Aorta (tissue), 5 donors: Measurements from ENCODE around the gene ABCF2. TPM values are rescaled to one million over a fixed set of nuclear protein-coding genes. Genes with fewer than 3 reads are reported as not detected.
A peak's percentile ranks its signal among the peaks of the same experiment; 100 is the strongest.

Experiments used
- ATAC-seq: fragments of 200-7000 bp; cut with Tn5 transposase; one replicate; pipeline ENCODE4 v1.9.1; 2022; ENCODE audit warnings: moderate library complexity; ENCODE audit not compliant: low FRiP score
- DNase-seq, 2 donors: peaks; one replicate each; pipeline ENCODE4 v3.0.0-alpha.2; 2020
- H3K27ac ChIP-seq, 2 donors: one replicate each; pipeline ENCODE4 v1.5.1; 2013; ENCODE audit warnings: low read length in 2 of 2, mild to moderate bottlenecking in 2 of 2, moderate library complexity in 2 of 2, control low read depth in 1 of 2, inconsistent platforms in 1 of 2, low read depth in 1 of 2
- H3K27me3 ChIP-seq, 2 donors: one replicate each; pipeline ENCODE4 v1.6.1; 2013; ENCODE audit warnings: control low read depth in 1 of 2, low read length in 1 of 2, mild to moderate bottlenecking in 1 of 2, moderate library complexity in 1 of 2; ENCODE audit not compliant: insufficient read depth in 2 of 2, control insufficient read depth in 1 of 2
- H3K36me3 ChIP-seq, 2 donors: one replicate each; pipeline ENCODE4 v1.6.1; 2013; ENCODE audit warnings: control low read depth in 1 of 2, low read length in 1 of 2, mild to moderate bottlenecking in 1 of 2; ENCODE audit not compliant: insufficient read depth in 2 of 2, control insufficient read depth in 1 of 2
- H3K4me1 ChIP-seq, 2 donors: one replicate each; pipeline ENCODE4 v1.6.1; 2013; ENCODE audit warnings: low read length in 2 of 2, control low read depth in 1 of 2, mild to moderate bottlenecking in 1 of 2, moderate library complexity in 1 of 2; ENCODE audit not compliant: insufficient read depth in 2 of 2, control insufficient read depth in 1 of 2
- H3K4me3 ChIP-seq, 2 donors: one replicate each; pipeline ENCODE4 v1.5.1; 2013; ENCODE audit warnings: low read length in 2 of 2, control low read depth in 1 of 2, mild to moderate bottlenecking in 1 of 2
- H3K9me3 ChIP-seq: one replicate; pipeline ENCODE4 v1.6.1; 2013; ENCODE audit warnings: mild to moderate bottlenecking, low read length; ENCODE audit not compliant: control insufficient read depth
- WGBS, 2 donors: extraction: QIAGEN DNeasy Blood & Tissue Kit; methylation state at CpG; one replicate each; pipeline ENCODE4 v1.1.7; 2013; 5-methylcytosine and 5-hydroxymethylcytosine counted together
- intact Hi-C, 2 donors: fragments of 100-400 bp; cut with DNase I; formaldehyde crosslinking; loops; one replicate each; pipeline versions ENCODE4 v1.14.2 to v1.15.0; 2022
- polyA plus RNA-seq, 2 donors: library from polyadenylated mRNA; stranded (reverse); fragments of 200-250 nt; gene quantifications; one replicate each; pipeline ENCODE4 v1.2.3, GENCODE V29; 2013
- total RNA-seq, 2 donors: library from RNA; stranded (reverse); fragmentation: NEBNext Ultra II Directional; extraction: Animal tissue kit (Norgen Biotek cat#: 25700); gene quantifications; one replicate each; pipeline ENCODE4 v1.2.1, GENCODE V29; 2021
- donor health status: healthy with polysubstance abuse.
- donor health status: Bipolar disorder and iron deficiency.
- donor health status: DM: no; HTN: no; CAD: no.
- donor health status: DM: no; HTN: no; CAD: no.
- donor health status: DM: yes; HTN: yes; CAD: no.

ABCF2 gene
- total and polyA plus RNA-seq, 4 donors = 14.3 to 25.8 (median 15.9) TPM

GRCh38 chr7:151178236-151178635 lies 48.8 kb downstream of the ABCF2 start:
- peak in 1 of 2 donors; percentile 48 for DNase-seq
- 93 to 94% methylated on average over 9 of the region's 9 CpGs for WGBS, 2 donors
- ATAC-seq = no peak
- Histone ChIP-seq H3K4me1 (no peaks in the 10 kb centered on the region), H3K27ac (no peak overlapping the region), H3K36me3 (no peaks in the 10 kb centered on the region), H3K4me3 (no peak overlapping the region), H3K9me3 (no peaks in the 10 kb centered on the region), H3K27me3 (no peaks in the 10 kb centered on the region)
- intact Hi-C loops = no loop called here

- 89 to 95% methylated on average over 1 of the region's 1 CpG for WGBS, 2 donors
- ATAC-seq (no peak), DNase-seq (peak in 1 of 2 donors; percentile 46)
- H3K27ac ChIP-seq = no peak overlapping the region
- H3K27me3 ChIP-seq = no peaks in the 10 kb centered on the region
- H3K9me3 ChIP-seq = no peaks in the 10 kb centered on the region
- H3K4me3 ChIP-seq = no peak overlapping the region
- H3K36me3 ChIP-seq = no peaks in the 10 kb centered on the region
- intact Hi-C loops = no loop called here
- no peaks in the 10 kb centered on the region for H3K4me1 ChIP-seq
Measured at GRCh38 chr7:151177310-151177709, 49.7 kb downstream of the ABCF2 start.

GRCh38 chr7:151176401-151176800 lies 50.6 kb downstream of the ABCF2 start:
- Histone ChIP-seq H3K9me3 (no peaks in the 10 kb centered on the region), H3K4me1 (no peaks in the 10 kb centered on the region), H3K27me3 (no peaks in the 10 kb centered on the region), H3K4me3 (no peak overlapping the region), H3K36me3 (no peaks in the 10 kb centered on the region), H3K27ac (no peak overlapping the region)
- WGBS, 2 donors = 90 to 91% methylated on average over 9 of the region's 9 CpGs
- intact Hi-C loops = no loop called here
- ATAC-seq (no peak), DNase-seq (no peak)

GRCh38 chr7:151175793-151176311 lies 51.2 kb downstream of the ABCF2 start:
- H3K36me3 ChIP-seq = no peaks in the 10 kb centered on the region
- 74 to 76% methylated on average over 23 of the region's 23 CpGs for WGBS, 2 donors
- intact Hi-C loops = no loop called here
- ATAC-seq (no peak), DNase-seq (peak in 1 of 2 donors; percentile 74)
- no peak overlapping the region for H3K27ac ChIP-seq
- no peaks in the 10 kb centered on the region for H3K4me1 ChIP-seq
- no peaks in the 10 kb centered on the region for H3K9me3 ChIP-seq
- no peaks in the 10 kb centered on the region for H3K27me3 ChIP-seq
- no peak overlapping the region for H3K4me3 ChIP-seq

- Histone ChIP-seq H3K4me1 (no peaks in the 10 kb centered on the region), H3K9me3 (no peaks in the 10 kb centered on the region), H3K4me3 (no peak overlapping the region), H3K27ac (no peak overlapping the region), H3K36me3 (no peaks in the 10 kb centered on the region), H3K27me3 (no peaks in the 10 kb centered on the region)
- 80 to 82% methylated on average over 16 of the region's 16 CpGs for WGBS, 2 donors
- intact Hi-C loops = no loop called here
- no peak for DNase-seq
- ATAC-seq = no peak
Measured at GRCh38 chr7:151175047-151175792, 51.8 kb downstream of the ABCF2 start.

GRCh38 chr7:151174246-151175046 lies 52.6 kb downstream of the ABCF2 start:
- intact Hi-C loops = loop anchor here in 1 of 2 donors (5.0 kb wide), 1 partner anchor 52 kb away; no protein-coding TSS in a partner anchor
- ATAC-seq = no peak
- 50 to 54% methylated on average over 70 to 77 of the region's 77 CpGs for WGBS, 2 donors

GRCh38 chr7:151173386-151174245 lies 53.4 kb downstream of the ABCF2 start:
- Histone ChIP-seq H3K9me3 (no peaks in the 10 kb centered on the region), H3K36me3 (no peaks in the 10 kb centered on the region), H3K27ac (no peak overlapping the region), H3K4me1 (no peaks in the 10 kb centered on the region), H3K4me3 (no peak overlapping the region), H3K27me3 (no peaks in the 10 kb centered on the region)
- 84 to 85% methylated on average over 43 of the region's 43 CpGs for WGBS, 2 donors
- intact Hi-C loops = loop anchor here in 1 of 2 donors (5.0 kb wide), 1 partner anchor 51 kb away; no protein-coding TSS in a partner anchor
- no peak for ATAC-seq
- DNase-seq = no peak

More at GRCh38 chr7:151174246-151175046, 52.6 kb downstream of the ABCF2 start:
- Histone ChIP-seq H3K4me3 (no peak overlapping the region), H3K4me1 (no peaks in the 10 kb centered on the region), H3K27ac (no peak overlapping the region), H3K9me3 (no peaks in the 10 kb centered on the region), H3K36me3 (no peaks in the 10 kb centered on the region), H3K27me3 (no peaks in the 10 kb centered on the region)
- DNase-seq = peak in 1 of 2 donors; percentile 80
